Central memory CD8-positive, alpha-beta T cell (primary cell): ENCODE measurements around the gene EPSTI1.

Experiments used
- ATAC-seq: fragments of 150-1000 bp; cut with Tn5 transposase; replicated peaks from 2 replicates; pipeline ENCODE4 v1.10.0; 2022; ENCODE audit warnings: mild to moderate bottlenecking, moderate FRiP score, moderate number of reproducible peaks; ENCODE audit not compliant: poor library complexity, severe bottlenecking; ENCODE audit errors: extremely low read depth
- DNase-seq, 2 donors: peaks; one replicate each; pipeline ENCODE4 v3.0.0; 2021; ENCODE audit warnings: low spot score in 2 of 2
- H3K27ac Mint-ChIP-seq: one replicate; pipeline ENCODE4 v1.8.0; 2022; ENCODE audit warnings: low read depth, mild to moderate bottlenecking, moderate library complexity, mixed read lengths
- H3K27me3 Mint-ChIP-seq: one replicate; pipeline ENCODE4 v1.8.0; 2022; ENCODE audit warnings: mixed read lengths
- H3K36me3 Mint-ChIP-seq: one replicate; pipeline ENCODE4 v1.8.0; 2022; ENCODE audit warnings: mild to moderate bottlenecking, moderate library complexity, mixed read lengths; ENCODE audit not compliant: insufficient read depth
- H3K4me1 Mint-ChIP-seq: one replicate; pipeline ENCODE4 v1.8.0; 2022; ENCODE audit warnings: mixed read lengths
- H3K4me3 Mint-ChIP-seq: one replicate; pipeline ENCODE4 v1.8.0; 2022; ENCODE audit warnings: mild to moderate bottlenecking, moderate library complexity, mixed read lengths
- H3K9me3 Mint-ChIP-seq: one replicate; pipeline ENCODE4 v1.8.0; 2022; ENCODE audit warnings: mixed read lengths

Gene EPSTI1

GRCh38 chr13:42981317-42981716 lies 10.7 kb downstream of the EPSTI1 start:
- peaks cover 2% of the 10 kb centered on the region for H3K36me3 Mint-ChIP-seq
- ATAC-seq (no peak), DNase-seq (no peak)
- H3K9me3 Mint-ChIP-seq, result no peaks in the 10 kb centered on the region
- no peak overlapping the region for H3K27ac Mint-ChIP-seq
- H3K4me1 Mint-ChIP-seq, result peaks cover 34% of the 10 kb centered on the region
- H3K4me3 Mint-ChIP-seq, result no peak overlapping the region
- no peaks in the 10 kb centered on the region for H3K27me3 Mint-ChIP-seq

GRCh38 chr13:42977219-42977659 lies 14.8 kb downstream of the EPSTI1 start:
- no peaks in the 10 kb centered on the region for H3K27me3 Mint-ChIP-seq
- peaks cover 5% of the 10 kb centered on the region for H3K4me1 Mint-ChIP-seq
- no peaks in the 10 kb centered on the region for H3K9me3 Mint-ChIP-seq
- no peak overlapping the region for H3K27ac Mint-ChIP-seq
- no peak for ATAC-seq
- no peak overlapping the region for H3K4me3 Mint-ChIP-seq
- DNase-seq, result no peak
- peaks cover 2% of the 10 kb centered on the region for H3K36me3 Mint-ChIP-seq

GRCh38 chr13:42976066-42976465 lies 16.0 kb downstream of the EPSTI1 start:
- Mint-ChIP-seq H3K27ac (no peak overlapping the region), H3K27me3 (no peaks in the 10 kb centered on the region)
- no peak for ATAC-seq

GRCh38 chr13:42973581-42973980 lies 18.5 kb downstream of the EPSTI1 start:
- H3K4me3 Mint-ChIP-seq, result no peak overlapping the region
- ATAC-seq (no peak), DNase-seq (no peak)
- no peaks in the 10 kb centered on the region for H3K9me3 Mint-ChIP-seq
- peaks cover 19% of the 10 kb centered on the region for H3K4me1 Mint-ChIP-seq
- H3K27me3 Mint-ChIP-seq, result no peaks in the 10 kb centered on the region
- H3K27ac Mint-ChIP-seq, result no peak overlapping the region
- peaks cover 7% of the 10 kb centered on the region for H3K36me3 Mint-ChIP-seq

More at GRCh38 chr13:42976066-42976465, 16.0 kb downstream of the EPSTI1 start:
- H3K4me3 Mint-ChIP-seq, result no peak overlapping the region
- peaks cover 2% of the 10 kb centered on the region for H3K36me3 Mint-ChIP-seq
- peaks cover 7% of the 10 kb centered on the region for H3K4me1 Mint-ChIP-seq
- H3K9me3 Mint-ChIP-seq, result no peaks in the 10 kb centered on the region
- no peak for DNase-seq

GRCh38 chr13:42971691-42972347 lies 20.2 kb downstream of the EPSTI1 start:
- Mint-ChIP-seq H3K4me1 (peaks cover 19% of the 10 kb centered on the region), H3K36me3 (peaks cover 8% of the 10 kb centered on the region), H3K4me3 (no peak overlapping the region), H3K27ac (no peak overlapping the region), H3K9me3 (no peaks in the 10 kb centered on the region), H3K27me3 (no peaks in the 10 kb centered on the region)
- DNase-seq, result no peak
- ATAC-seq, result no peak

GRCh38 chr13:42970824-42971690 lies 21.0 kb downstream of the EPSTI1 start:
- DNase-seq (no peak), ATAC-seq (peak; percentile 61)
- H3K4me3 Mint-ChIP-seq, result no peak overlapping the region
- H3K4me1 Mint-ChIP-seq, result peaks cover 19% of the 10 kb centered on the region
- no peak overlapping the region for H3K27ac Mint-ChIP-seq
- H3K36me3 Mint-ChIP-seq, result peaks cover 6% of the 10 kb centered on the region
- H3K27me3 Mint-ChIP-seq, result no peaks in the 10 kb centered on the region
- no peaks in the 10 kb centered on the region for H3K9me3 Mint-ChIP-seq

GRCh38 chr13:42969565-42970172 lies 22.4 kb downstream of the EPSTI1 start:
- Mint-ChIP-seq H3K27me3 (no peaks in the 10 kb centered on the region), H3K4me3 (no peak overlapping the region), H3K27ac (peak overlapping the region; percentile 13), H3K36me3 (peaks cover 8% of the 10 kb centered on the region), H3K9me3 (no peaks in the 10 kb centered on the region), H3K4me1 (peaks cover 19% of the 10 kb centered on the region)
- ATAC-seq (peak; percentile 81), DNase-seq (peak; percentile 64 to 80)

GRCh38 chr13:42968906-42969305 lies 23.1 kb downstream of the EPSTI1 start:
- Mint-ChIP-seq H3K27ac (no peak overlapping the region), H3K4me3 (no peak overlapping the region), H3K4me1 (peaks cover 19% of the 10 kb centered on the region), H3K27me3 (no peaks in the 10 kb centered on the region), H3K9me3 (no peaks in the 10 kb centered on the region), H3K36me3 (peaks cover 9% of the 10 kb centered on the region)
- ATAC-seq, result no peak
- DNase-seq, result no peak

- H3K4me3 Mint-ChIP-seq, result no peak overlapping the region
These were observed 24.4 kb downstream of the EPSTI1 start for GRCh38 chr13:42967660-42968059.

GRCh38 chr13:42965281-42965680 lies 26.8 kb downstream of the EPSTI1 start:
- Mint-ChIP-seq H3K9me3 (no peaks in the 10 kb centered on the region), H3K27me3 (no peaks in the 10 kb centered on the region), H3K4me1 (peaks cover 16% of the 10 kb centered on the region), H3K4me3 (no peak overlapping the region), H3K27ac (no peak overlapping the region), H3K36me3 (peaks cover 32% of the 10 kb centered on the region)
- DNase-seq (no peak), ATAC-seq (no peak)

More at GRCh38 chr13:42967660-42968059, 24.4 kb downstream of the EPSTI1 start:
- H3K27me3 Mint-ChIP-seq, result no peaks in the 10 kb centered on the region
- H3K4me1 Mint-ChIP-seq, result peaks cover 19% of the 10 kb centered on the region
- H3K9me3 Mint-ChIP-seq, result no peaks in the 10 kb centered on the region
- H3K36me3 Mint-ChIP-seq, result peaks cover 17% of the 10 kb centered on the region
- ATAC-seq, result no peak
- no peak overlapping the region for H3K27ac Mint-ChIP-seq
- no peak for DNase-seq

GRCh38 chr13:42964761-42965161 lies 27.3 kb downstream of the EPSTI1 start:
- DNase-seq (no peak), ATAC-seq (no peak)
- Mint-ChIP-seq H3K36me3 (peaks cover 34% of the 10 kb centered on the region), H3K4me1 (peaks cover 12% of the 10 kb centered on the region), H3K27me3 (no peaks in the 10 kb centered on the region), H3K9me3 (no peaks in the 10 kb centered on the region), H3K27ac (no peak overlapping the region), H3K4me3 (no peak overlapping the region)

- Mint-ChIP-seq H3K27me3 (no peaks in the 10 kb centered on the region), H3K36me3 (peaks cover 42% of the 10 kb centered on the region), H3K27ac (no peak overlapping the region), H3K4me1 (peaks cover 7% of the 10 kb centered on the region), H3K4me3 (no peak overlapping the region), H3K9me3 (no peaks in the 10 kb centered on the region)
- ATAC-seq, result no peak
- no peak for DNase-seq
These were observed 32.4 kb downstream of the EPSTI1 start for GRCh38 chr13:42959615-42960014.
